ENCODE measurements around the gene MRPL46.
"Not testable (repeated sequence)": the region's sequence is repeated elsewhere in the genome, so short reads cannot be mapped to it uniquely, and the experiment has no call there.

Gene MRPL46

GRCh38 chr15:88477126-88477525 is 9.9 kb upstream of the MRPL46 start:
- DNase-seq: no peak

- no peak for DNase-seq
Observed at GRCh38 chr15:88476635-88477060, 9.5 kb upstream of the MRPL46 start.

- DNase-seq: not testable (repeated sequence)
Observed at GRCh38 chr15:88473661-88474293, 6.6 kb upstream of the MRPL46 start.

- DNase-seq: no peak
Observed at GRCh38 chr15:88472225-88472624, 5.0 kb upstream of the MRPL46 start.

GRCh38 chr15:88470625-88471372 is 3.6 kb upstream of the MRPL46 start:
- no peak for DNase-seq

- DNase-seq: no peak
Observed at GRCh38 chr15:88469321-88469720, 2.1 kb upstream of the MRPL46 start.

- not testable (repeated sequence) for DNase-seq
Observed at GRCh38 chr15:88468721-88469120, 1.5 kb upstream of the MRPL46 start.

- DNase-seq: no peak
Observed at GRCh38 chr15:88467935-88468528, 844 bp upstream of the MRPL46 start.

- no peak for DNase-seq
Observed at GRCh38 chr15:88465633-88466224, 1.5 kb downstream of the MRPL46 start.

- no peak for DNase-seq
Observed at GRCh38 chr15:88463870-88464532, 3.2 kb downstream of the MRPL46 start.

GRCh38 chr15:88456733-88457132 is 10.5 kb downstream of the MRPL46 start:
- DNase-seq: no peak

GRCh38 chr15:88454867-88455810 is 12.0 kb downstream of the MRPL46 start:
- peak; percentile 39 for DNase-seq

- no peak for DNase-seq
Observed at GRCh38 chr15:88454236-88454635, 13.0 kb downstream of the MRPL46 start.

- DNase-seq: no peak
Observed at GRCh38 chr15:88453651-88454050, 13.5 kb downstream of the MRPL46 start.

GRCh38 chr15:88450125-88450798 is 16.9 kb downstream of the MRPL46 start:
- DNase-seq: no peak

GRCh38 chr15:88449581-88449980 is 17.6 kb downstream of the MRPL46 start:
- DNase-seq: no peak

- DNase-seq: no peak
Observed at GRCh38 chr15:88448991-88449461, 18.2 kb downstream of the MRPL46 start.

- no peak for DNase-seq
Observed at GRCh38 chr15:88447741-88448140, 19.4 kb downstream of the MRPL46 start.

GRCh38 chr15:88447206-88447605 is 20.0 kb downstream of the MRPL46 start:
- DNase-seq: no peak

- no peak for DNase-seq
Observed at GRCh38 chr15:88441076-88441730, 26.0 kb downstream of the MRPL46 start.

GRCh38 chr15:88440021-88440420 is 27.2 kb downstream of the MRPL46 start:
- no peak for DNase-seq
